Activated naive CD4-positive, alpha-beta T cell treated with anti-CD3 and anti-CD28 coated beads for 36 hours (primary cell): ENCODE data around the gene USP22. TPM values are rescaled to one million over a fixed set of nuclear protein-coding genes. Genes with fewer than 3 reads are reported as not detected.

Experiments used
- CTCF ChIA-PET: fragments of 350-600 bp; sonication (Branson Sonifier 250); formaldehyde crosslinking; loops from one replicate; lab custom pipeline; 2021; ENCODE audit warnings: antibody characterized with exemption; lab: Charles Lee
- DNase-seq: peaks from one replicate; pipeline ENCODE4 v3.0.0-alpha.2; 2020
- H3K27ac Mint-ChIP-seq: one replicate; pipeline ENCODE4 v1.8.0; 2021; ENCODE audit warnings: mild to moderate bottlenecking, mixed read lengths
- H3K27me3 Mint-ChIP-seq: one replicate; pipeline ENCODE4 v1.8.0; 2021; ENCODE audit warnings: low read depth, mixed read lengths
- H3K36me3 Mint-ChIP-seq: one replicate; pipeline ENCODE4 v1.8.0; 2021; ENCODE audit warnings: low read depth, mixed read lengths
- H3K4me1 Mint-ChIP-seq: one replicate; pipeline ENCODE4 v1.8.0; 2021; ENCODE audit warnings: low read depth, mixed read lengths
- H3K4me3 Mint-ChIP-seq: one replicate; pipeline ENCODE4 v1.8.0; 2021; ENCODE audit warnings: mild to moderate bottlenecking, moderate library complexity, mixed read lengths
- H3K9me3 Mint-ChIP-seq: one replicate; pipeline ENCODE4 v1.8.0; 2021; ENCODE audit warnings: mixed read lengths
- intact Hi-C: fragments of 100-400 bp; cut with micrococcal nuclease; formaldehyde crosslinking; loops from one replicate; pipeline ENCODE4 v1.15.1; 2023
- total RNA-seq, 2 experiments: library from RNA; stranded (reverse); gene quantifications; one replicate each; pipeline ENCODE4 v1.2.3, GENCODE V29; 2021

Gene USP22
- total RNA-seq, 2 experiments from 2014 or later: 140 to 144 TPM

GRCh38 chr17:21030375-21030774, 12.4 kb downstream of the USP22 start:
- no peaks in the 10 kb centered on the region for H3K9me3 Mint-ChIP-seq
- H3K27me3 Mint-ChIP-seq: no peaks in the 10 kb centered on the region
- peaks cover 30% of the 10 kb centered on the region for H3K36me3 Mint-ChIP-seq
- intact Hi-C loops: loop anchor here (10.0 kb wide), 1 partner anchor 424 kb away; no protein-coding TSS in a partner anchor
- H3K4me3 Mint-ChIP-seq: no peak overlapping the region
- H3K4me1 Mint-ChIP-seq: peaks cover 76% of the 10 kb centered on the region
- no peak for DNase-seq
- CTCF ChIA-PET: interaction anchor here (1.2 kb wide), 1 partner anchor 69 kb away, joined by 5 read pairs; no protein-coding TSS in a partner anchor
- no peak overlapping the region for H3K27ac Mint-ChIP-seq

GRCh38 chr17:21029515-21029914, 13.3 kb downstream of the USP22 start:
- H3K4me3 Mint-ChIP-seq: no peak overlapping the region
- no peaks in the 10 kb centered on the region for H3K9me3 Mint-ChIP-seq
- H3K36me3 Mint-ChIP-seq: peaks cover 33% of the 10 kb centered on the region
- no peaks in the 10 kb centered on the region for H3K27me3 Mint-ChIP-seq
- peaks cover 76% of the 10 kb centered on the region for H3K4me1 Mint-ChIP-seq
- CTCF ChIA-PET: no interaction called here
- DNase-seq: no peak
- H3K27ac Mint-ChIP-seq: peak overlapping the region; percentile 22
- intact Hi-C loops: loop anchor here (2.0 kb wide), 1 partner anchor 13 kb away; the partner anchor contains the start of gene USP22

- peak; percentile 57 for DNase-seq
- Mint-ChIP-seq H3K36me3 (peaks cover 33% of the 10 kb centered on the region), H3K27me3 (no peaks in the 10 kb centered on the region), H3K27ac (peak overlapping the region; percentile 80), H3K4me1 (peaks cover 76% of the 10 kb centered on the region), H3K4me3 (no peak overlapping the region), H3K9me3 (no peaks in the 10 kb centered on the region)
- intact Hi-C loops: loop anchor here (2.0 kb wide), 1 partner anchor 14 kb away; the partner anchor contains the start of gene USP22
- CTCF ChIA-PET: no interaction called here
Measured at GRCh38 chr17:21029036-21029435, 13.8 kb downstream of the USP22 start.

- Mint-ChIP-seq H3K4me1 (peaks cover 73% of the 10 kb centered on the region), H3K9me3 (no peaks in the 10 kb centered on the region), H3K27me3 (no peaks in the 10 kb centered on the region), H3K27ac (peak overlapping the region; percentile 80), H3K36me3 (peaks cover 36% of the 10 kb centered on the region), H3K4me3 (no peak overlapping the region)
- CTCF ChIA-PET: interaction anchor here (2.0 kb wide), 1 partner anchor 15 kb away, joined by 4 read pairs; no protein-coding TSS in a partner anchor
- intact Hi-C loops: loop anchor here (2.0 kb wide), 1 partner anchor 15 kb away; the partner anchor contains the start of gene USP22
- no peak for DNase-seq
Measured at GRCh38 chr17:21028192-21028591, 14.6 kb downstream of the USP22 start.

GRCh38 chr17:21027031-21027430, 15.8 kb downstream of the USP22 start:
- H3K36me3 Mint-ChIP-seq: peaks cover 40% of the 10 kb centered on the region
- no peak for DNase-seq
- H3K27ac Mint-ChIP-seq: no peak overlapping the region
- H3K9me3 Mint-ChIP-seq: no peaks in the 10 kb centered on the region
- no peak overlapping the region for H3K4me3 Mint-ChIP-seq
- intact Hi-C loops: no loop called here
- H3K27me3 Mint-ChIP-seq: no peaks in the 10 kb centered on the region
- peaks cover 69% of the 10 kb centered on the region for H3K4me1 Mint-ChIP-seq
- CTCF ChIA-PET: interaction anchor here (2.0 kb wide), 1 partner anchor 17 kb away, joined by 4 read pairs; no protein-coding TSS in a partner anchor

- H3K9me3 Mint-ChIP-seq: no peaks in the 10 kb centered on the region
- intact Hi-C loops: no loop called here
- CTCF ChIA-PET: no interaction called here
- no peak for DNase-seq
- H3K4me1 Mint-ChIP-seq: peaks cover 61% of the 10 kb centered on the region
- no peaks in the 10 kb centered on the region for H3K27me3 Mint-ChIP-seq
- no peak overlapping the region for H3K4me3 Mint-ChIP-seq
- peaks cover 44% of the 10 kb centered on the region for H3K36me3 Mint-ChIP-seq
- peak overlapping the region; percentile 9 for H3K27ac Mint-ChIP-seq
Measured at GRCh38 chr17:21025451-21025850, 17.4 kb downstream of the USP22 start.

- Mint-ChIP-seq H3K27me3 (no peaks in the 10 kb centered on the region), H3K4me3 (no peak overlapping the region), H3K36me3 (peaks cover 50% of the 10 kb centered on the region), H3K9me3 (no peaks in the 10 kb centered on the region), H3K27ac (peak overlapping the region; percentile 78), H3K4me1 (peaks cover 52% of the 10 kb centered on the region)
- no peak for DNase-seq
- CTCF ChIA-PET: interaction anchor here (0.6 to 1.1 kb wide), 2 partner anchors 20 to 76 kb away, joined by 3 to 7 read pairs; no protein-coding TSS in a partner anchor
- intact Hi-C loops: no loop called here
Measured at GRCh38 chr17:21024024-21024423, 18.8 kb downstream of the USP22 start.

- Mint-ChIP-seq H3K27me3 (no peaks in the 10 kb centered on the region), H3K9me3 (no peaks in the 10 kb centered on the region), H3K36me3 (peaks cover 64% of the 10 kb centered on the region), H3K4me1 (peaks cover 38% of the 10 kb centered on the region), H3K4me3 (no peak overlapping the region), H3K27ac (no peak overlapping the region)
- CTCF ChIA-PET: interaction anchor here (0.6 to 1.3 kb wide), 3 partner anchors 12 to 22 kb away, joined by 3 read pairs; partner anchors contain the start of gene USP22
- no peak for DNase-seq
- intact Hi-C loops: no loop called here
Measured at GRCh38 chr17:21021208-21021803, 21.5 kb downstream of the USP22 start.

- CTCF ChIA-PET: interaction anchor here (0.6 to 1.3 kb wide), 3 partner anchors 14 to 23 kb away, joined by 3 to 4 read pairs (median 3); partner anchors contain the start of gene USP22
- no peaks in the 10 kb centered on the region for H3K27me3 Mint-ChIP-seq
- H3K9me3 Mint-ChIP-seq: no peaks in the 10 kb centered on the region
- H3K4me3 Mint-ChIP-seq: no peak overlapping the region
- peaks cover 63% of the 10 kb centered on the region for H3K36me3 Mint-ChIP-seq
- no peak overlapping the region for H3K27ac Mint-ChIP-seq
- no peak for DNase-seq
- intact Hi-C loops: no loop called here
- H3K4me1 Mint-ChIP-seq: peaks cover 36% of the 10 kb centered on the region
Measured at GRCh38 chr17:21020622-21021021, 22.2 kb downstream of the USP22 start.

GRCh38 chr17:21019976-21020586, 22.7 kb downstream of the USP22 start:
- Mint-ChIP-seq H3K4me1 (peaks cover 30% of the 10 kb centered on the region), H3K36me3 (peaks cover 63% of the 10 kb centered on the region), H3K27ac (no peak overlapping the region), H3K27me3 (no peaks in the 10 kb centered on the region), H3K9me3 (no peaks in the 10 kb centered on the region), H3K4me3 (no peak overlapping the region)
- intact Hi-C loops: no loop called here
- CTCF ChIA-PET: interaction anchor here (0.6 to 1.3 kb wide), 4 partner anchors 14 to 86 kb away, joined by 3 to 4 read pairs (median 4); partner anchors contain the start of gene USP22
- peak; percentile 45 for DNase-seq

GRCh38 chr17:21018894-21019293, 23.9 kb downstream of the USP22 start:
- intact Hi-C loops: no loop called here
- peaks cover 18% of the 10 kb centered on the region for H3K4me1 Mint-ChIP-seq
- DNase-seq: no peak
- H3K27ac Mint-ChIP-seq: no peak overlapping the region
- no peaks in the 10 kb centered on the region for H3K27me3 Mint-ChIP-seq
- no peak overlapping the region for H3K4me3 Mint-ChIP-seq
- CTCF ChIA-PET: no interaction called here
- peaks cover 56% of the 10 kb centered on the region for H3K36me3 Mint-ChIP-seq
- H3K9me3 Mint-ChIP-seq: no peaks in the 10 kb centered on the region

GRCh38 chr17:21017861-21018260, 24.9 kb downstream of the USP22 start:
- intact Hi-C loops: no loop called here
- H3K4me3 Mint-ChIP-seq: no peak overlapping the region
- CTCF ChIA-PET: no interaction called here
- H3K27me3 Mint-ChIP-seq: no peaks in the 10 kb centered on the region
- H3K27ac Mint-ChIP-seq: peak overlapping the region; percentile 59
- H3K9me3 Mint-ChIP-seq: no peaks in the 10 kb centered on the region
- no peak for DNase-seq
- H3K4me1 Mint-ChIP-seq: peaks cover 13% of the 10 kb centered on the region
- peaks cover 57% of the 10 kb centered on the region for H3K36me3 Mint-ChIP-seq
